HG02943 (cell line): ENCODE measurements around the gene WNK1.
"Not testable (repeated sequence)": the region's sequence is repeated elsewhere in the genome, so short reads cannot be mapped to it uniquely, and the experiment has no call there.

Source experiments
- ATAC-seq: cut with Tn5 transposase; IDR thresholded peaks from one replicate; pipeline ENCODE4 v1.9.1; 2021; ENCODE audit warnings: mild to moderate bottlenecking, low read depth, moderate library complexity; ENCODE audit not compliant: unreplicated experiment

WNK1 gene

GRCh38 chr12:739349-739748, 13.0 kb upstream of the WNK1 start:
- ATAC-seq: no peak

GRCh38 chr12:740921-741320, 11.5 kb upstream of the WNK1 start:
- ATAC-seq: no peak

- no peak for ATAC-seq
Measured at GRCh38 chr12:749751-750270, 2.6 kb upstream of the WNK1 start.

GRCh38 chr12:750366-751191, 1.8 kb upstream of the WNK1 start:
- no peak for ATAC-seq

- peak; percentile 41 for ATAC-seq
Measured at GRCh38 chr12:751192-751998, 984 bp upstream of the WNK1 start.

- ATAC-seq: peak; percentile 28
Measured at GRCh38 chr12:752695-753610, 574 bp downstream of the WNK1 start.

- ATAC-seq: no peak
Measured at GRCh38 chr12:753611-754472, 1.5 kb downstream of the WNK1 start.

GRCh38 chr12:754473-754820, 2.1 kb downstream of the WNK1 start:
- ATAC-seq: no peak

- ATAC-seq: no peak
Measured at GRCh38 chr12:754851-755562, 2.6 kb downstream of the WNK1 start.

GRCh38 chr12:759628-760027, 7.2 kb downstream of the WNK1 start:
- ATAC-seq: no peak

- ATAC-seq: no peak
Measured at GRCh38 chr12:761256-761655, 8.9 kb downstream of the WNK1 start.

GRCh38 chr12:765840-766239, 13.5 kb downstream of the WNK1 start:
- ATAC-seq: no peak

- ATAC-seq: no peak
Measured at GRCh38 chr12:768434-768833, 16.1 kb downstream of the WNK1 start.

- ATAC-seq: no peak
Measured at GRCh38 chr12:770479-770878, 18.1 kb downstream of the WNK1 start.

GRCh38 chr12:772056-772697, 19.8 kb downstream of the WNK1 start:
- ATAC-seq: no peak

GRCh38 chr12:774051-774614, 21.8 kb downstream of the WNK1 start:
- ATAC-seq: no peak

GRCh38 chr12:775973-776771, 23.8 kb downstream of the WNK1 start:
- ATAC-seq: not testable (repeated sequence)
